K562 (cell line): Measurements from ENCODE around the gene COL4A2. TPM values are rescaled to one million over a fixed set of nuclear protein-coding genes. Genes with fewer than 3 reads are reported as not detected.
A peak's percentile ranks its signal among the peaks of the same experiment; 100 is the strongest.

ENCODE experiments used
- ATAC-seq: fragments of 200-7000 bp; cut with Tn5 transposase; 3 replicates; pipeline ENCODE4 v1.9.1; 2020; ENCODE audit warnings: moderate library complexity
- BruUV-seq: library from RNA; stranded (reverse); fragments of 400-500 nt; replicated peaks from 2 replicates; lab custom pipeline; 2021; lab: Mats Ljungman, UMichigan
- CTCF ChIA-PET: fragments of 300-600 bp; formaldehyde crosslinking; extraction: SDS; loops from one replicate; lab custom pipeline; 2021; ENCODE audit warnings: low intra/inter-chr PET ratio; lab: Yijun Ruan, JAX
- POLR2A ChIA-PET: fragments of 300-600, 350-650 bp; sonication (Branson Sonifier 250); formaldehyde crosslinking; extraction: SDS; loops from one replicate; lab custom pipeline; 2021; ENCODE audit warnings: antibody characterized with exemption, inconsistent platforms; lab: Yijun Ruan, JAX
- DNase-seq, 4 experiments: peaks; one replicate each; pipeline versions ENCODE4 v3.0.0 to v3.0.0-alpha.2; 2011 to 2018; ENCODE audit warnings: low spot score in 3 of 4, mixed read lengths in 3 of 4; ENCODE audit errors: extremely low read depth in 1 of 4
- FAIRE-seq: peaks from 2 replicates; lab custom pipeline; 2011; peaks lifted over from hg19 to GRCh38; lab: Jason Lieb, UNC
- H2AFZ ChIP-seq: 2 replicates; pipeline ENCODE4 v1.6.0; 2011; ENCODE audit warnings: low read depth, low read length, control low read depth, inconsistent platforms
- H3K27ac ChIP-seq: fragments of 200-600 bp; 3 replicates; pipeline ENCODE4 v1.8.0; 2011; ENCODE audit warnings: low read depth, mild to moderate bottlenecking, control low read depth, inconsistent platforms, low read length, moderate library complexity, mixed read lengths; ENCODE audit errors: extremely low read depth
- H3K27me3 ChIP-seq, 2 experiments: fragments of 300-600 bp in 1 of 2; 2 replicates in 1 of 2; 3 replicates in 1 of 2; pipeline versions ENCODE4 v1.6.0 to v1.8.0; 2011; ENCODE audit warnings: inconsistent platforms in 2 of 2, low read length in 2 of 2, mild to moderate bottlenecking in 1 of 2, mixed read lengths in 1 of 2, moderate library complexity in 1 of 2; ENCODE audit not compliant: control insufficient read depth in 2 of 2, insufficient read depth in 2 of 2
- H3K36me3 ChIP-seq: fragments of 300-600 bp; 3 replicates; pipeline ENCODE4 v1.8.0; 2011; ENCODE audit warnings: mild to moderate bottlenecking, low read length, inconsistent platforms; ENCODE audit not compliant: control insufficient read depth, insufficient read depth
- H3K4me1 ChIP-seq, 2 experiments: fragments of 200-600 bp in 1 of 2; replicated peaks in 1 of 2; 2 replicates in 1 of 2; 3 replicates in 1 of 2; pipeline versions ENCODE4 v1.5.1 to v1.8.0; 2011; ENCODE audit warnings: inconsistent platforms in 2 of 2, low read length in 2 of 2, mild to moderate bottlenecking in 1 of 2, mixed read lengths in 1 of 2, moderate library complexity in 1 of 2; ENCODE audit not compliant: control insufficient read depth in 2 of 2, insufficient read depth in 2 of 2
- H3K4me2 ChIP-seq: 2 replicates; pipeline ENCODE4 v1.6.1; 2011; ENCODE audit warnings: low read length, control low read depth, inconsistent platforms, mixed read lengths; ENCODE audit not compliant: insufficient read depth
- H3K4me3 ChIP-seq: fragments of 200-600 bp; sonication (generic), shearing (Covaris generic); 2 replicates; pipeline ENCODE4 v1.5.1; 2016; ENCODE audit warnings: control low read depth, inconsistent platforms
- H3K79me2 ChIP-seq: fragments of 200-600 bp; 3 replicates; pipeline ENCODE4 v1.8.0; 2011; ENCODE audit warnings: low read length, inconsistent platforms; ENCODE audit not compliant: control insufficient read depth, insufficient read depth
- H3K9ac ChIP-seq, 2 experiments: 2 replicates each; pipeline versions ENCODE4 v1.6.0 to v1.6.1; 2011; ENCODE audit warnings: low read depth in 2 of 2, low read length in 2 of 2, control low read depth in 1 of 2, inconsistent platforms in 1 of 2, mild to moderate bottlenecking in 1 of 2, mixed read lengths in 1 of 2; ENCODE audit not compliant: insufficient read depth in 1 of 2
- H3K9me1 ChIP-seq: one replicate; pipeline ENCODE4 v1.6.0; 2011; ENCODE audit warnings: inconsistent platforms, mild to moderate bottlenecking, low read length, moderate library complexity; ENCODE audit not compliant: control insufficient read depth, insufficient read depth
- H3K9me3 ChIP-seq: replicated peaks from 2 replicates; pipeline ENCODE4 v1.5.1; 2011; ENCODE audit warnings: low read depth, low read length, inconsistent platforms; ENCODE audit not compliant: control insufficient read depth, insufficient read depth
- H4K20me1 ChIP-seq: replicated peaks from 2 replicates; pipeline ENCODE4 v1.6.1; 2011; ENCODE audit warnings: low read length, inconsistent platforms, mixed read lengths; ENCODE audit not compliant: control insufficient read depth, insufficient read depth
- CBX5 ChIP-seq: IDR thresholded peaks from 2 replicates; pipeline ENCODE4 v1.6.1; 2014; ENCODE audit warnings: low read depth, borderline replicate concordance
- E2F3 ChIP-seq: fragments of 250-450 bp; sonication (Bioruptor Pico); IDR thresholded peaks from 2 replicates; pipeline ENCODE4 v1.4.0; 2020; ENCODE audit warnings: mild to moderate bottlenecking
- POLR3A ChIP-seq: IDR thresholded peaks from 2 replicates; pipeline ENCODE4 v1.6.1; 2011; ENCODE audit warnings: borderline replicate concordance, mild to moderate bottlenecking, moderate library complexity; ENCODE audit not compliant: insufficient read length, insufficient read depth; ENCODE audit errors: extremely low read depth
- RBM14 ChIP-seq: fragments of 200-400 bp; formaldehyde crosslinking; IDR thresholded peaks from 2 replicates; pipeline ENCODE4 v1.6.1; 2018; ENCODE audit warnings: low read depth, mild to moderate bottlenecking, low read length, moderate library complexity, borderline replicate concordance; ENCODE audit not compliant: insufficient read depth
- ZNF644 ChIP-seq: fragments of 200-800 bp; sonication (Bioruptor generic); IDR thresholded peaks from 2 replicates; pipeline ENCODE4 v1.6.1; 2016; ENCODE audit warnings: low read depth, missing genetic modification characterization, missing compliant biosample characterization
- WGBS: fragments of 100-300 bp; shearing (Covaris generic); methylation state at CpG from one replicate; pipeline ENCODE4 v1.1.6; 2016; ENCODE audit warnings: low coverage, mixed read lengths; ENCODE audit not compliant: insufficient coverage; ENCODE audit errors: missing lambda C conversion rate; 5-methylcytosine and 5-hydroxymethylcytosine counted together
- in situ Hi-C: fragments of 300-500 bp; cut with MboI; formaldehyde crosslinking; loops from 4 replicates; pipeline ENCODE4 v1.15.0; 2018; ENCODE audit warnings: inconsistent platforms, mixed read lengths
- intact Hi-C: fragments of 100-400 bp; cut with micrococcal nuclease; formaldehyde crosslinking; loops from 2 replicates; pipeline ENCODE4 v1.14.2; 2022
- polyA plus RNA-seq, 8 experiments: library from polyadenylated mRNA; depleted of rRNA in 4 of 8; stranded (reverse) in 5 of 8; unstranded in 3 of 8; fragments of >200 nt; fragmentation: Nextera tagmentation in 2 of 8; fragmentation: Illumina TruSeq in 1 of 8; extraction: Ambion mirVana in 2 of 8; extraction: Trizol in 1 of 8; gene quantifications; 2 replicates each; pipeline versions ENCODE4 v1.2.1 to v1.2.3, GENCODE V29; 2011 to 2014; ENCODE audit warnings: inconsistent platforms in 1 of 8, missing spikeins in 1 of 8
- total RNA-seq, 7 experiments: library from RNA; depleted of rRNA in 6 of 7; stranded (reverse); fragments of >200 nt in 6 of 7; fragmentation: Illumina TruSeq in 2 of 7; extraction: Trizol in 2 of 7; gene quantifications; 2 replicates each; pipeline versions ENCODE4 v1.2.1 to v1.2.3, GENCODE V29; 2011 to 2021; ENCODE audit warnings: low replicate concordance in 1 of 7
- TF ChIP-seq, protein P1 (sequence below): fragments of 450-650 bp; IDR thresholded peaks from 2 replicates; pipeline ENCODE4 v1.7.0; 2016; ENCODE audit warnings: borderline replicate concordance
- TF ChIP-seq, protein P2 (sequence below): fragments of 450-650 bp; IDR thresholded peaks from 2 replicates; pipeline ENCODE4 v1.6.1; 2017; ENCODE audit warnings: antibody characterized with exemption, mild to moderate bottlenecking
- TF ChIP-seq, protein P3 (sequence below): IDR thresholded peaks from 2 replicates; pipeline ENCODE4 v1.6.1; 2016; ENCODE audit warnings: missing genetic modification characterization, missing compliant biosample characterization
- TF ChIP-seq, protein P4 (sequence below): sonication (generic); formaldehyde crosslinking; IDR thresholded peaks from 2 replicates; pipeline ENCODE4 v1.8.1; 2023; ENCODE audit warnings: mild to moderate bottlenecking, missing genetic modification reagents, moderate library complexity

The COL4A2 gene
- total and polyA plus RNA-seq, 9 of the 15 experiments (the other 6 are each of a cell fraction or from before 2014, with no cell fraction given), result 0.13 to 15.2 (median 8.1) TPM

DNA sequence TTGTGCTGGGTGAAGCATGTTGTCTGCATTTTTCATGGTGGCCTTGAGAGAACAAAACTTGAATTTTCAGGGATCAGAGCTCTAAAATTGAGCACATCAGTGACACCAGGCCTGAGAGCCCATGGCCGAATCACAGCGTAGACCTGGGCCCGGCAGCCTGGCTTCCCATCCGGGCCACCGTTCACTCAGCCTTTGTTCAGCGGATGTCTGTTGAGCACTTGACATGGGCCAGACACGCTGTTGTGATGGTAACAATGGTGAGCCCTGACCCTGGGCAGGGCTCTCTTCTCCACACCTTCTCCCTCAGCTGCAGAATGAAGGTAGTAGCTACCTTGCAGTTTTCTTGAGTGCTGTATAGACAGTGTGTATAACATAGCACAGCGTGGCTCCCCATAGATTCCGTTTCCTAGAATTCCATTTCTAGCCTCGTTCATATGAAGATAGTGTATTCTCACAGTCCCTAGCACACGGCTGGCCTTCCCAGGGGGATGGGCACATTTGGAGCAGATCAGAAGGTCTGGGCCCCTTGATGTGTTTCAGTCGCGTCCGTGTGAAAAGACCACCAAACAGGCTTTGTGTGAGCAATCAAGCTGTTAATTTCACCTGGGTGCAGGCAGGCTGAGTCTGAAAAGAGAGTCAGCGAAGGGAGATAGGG lies 179.1 kb downstream of the COL4A2 start:
- no TSS peak for BruUV-seq
- H3K79me2 ChIP-seq, result no peaks in the 10 kb centered on the region
- H4K20me1 ChIP-seq, result no peaks in the 10 kb centered on the region
- peak overlapping the region; percentile 76 for H2AFZ ChIP-seq
- peaks cover 5 to 11% of the 10 kb centered on the region in 2 experiments; a peak in 3 of 5 replicates for H3K4me1 ChIP-seq
- peaks cover 0 to 6% of the 10 kb centered on the region in 2 experiments; a peak in 2 of 5 replicates for H3K27me3 ChIP-seq
- H3K9me1 ChIP-seq, result peaks cover 3% of the 10 kb centered on the region
- H3K9me3 ChIP-seq, result no peaks in the 10 kb centered on the region
- no peak for DNase-seq
- H3K27ac ChIP-seq, result no peak overlapping the region
- H3K36me3 ChIP-seq, result no peaks in the 10 kb centered on the region
- 30% methylated on average over 9 of the region's 15 CpGs for WGBS
- in situ Hi-C loops, result no loop called here
- no peak overlapping the region; the same call in 1 of the 2 replicates for H3K4me2 ChIP-seq
- TF ChIP-seq RBM14, result no peak
- TF ChIP-seq, protein P1, sequence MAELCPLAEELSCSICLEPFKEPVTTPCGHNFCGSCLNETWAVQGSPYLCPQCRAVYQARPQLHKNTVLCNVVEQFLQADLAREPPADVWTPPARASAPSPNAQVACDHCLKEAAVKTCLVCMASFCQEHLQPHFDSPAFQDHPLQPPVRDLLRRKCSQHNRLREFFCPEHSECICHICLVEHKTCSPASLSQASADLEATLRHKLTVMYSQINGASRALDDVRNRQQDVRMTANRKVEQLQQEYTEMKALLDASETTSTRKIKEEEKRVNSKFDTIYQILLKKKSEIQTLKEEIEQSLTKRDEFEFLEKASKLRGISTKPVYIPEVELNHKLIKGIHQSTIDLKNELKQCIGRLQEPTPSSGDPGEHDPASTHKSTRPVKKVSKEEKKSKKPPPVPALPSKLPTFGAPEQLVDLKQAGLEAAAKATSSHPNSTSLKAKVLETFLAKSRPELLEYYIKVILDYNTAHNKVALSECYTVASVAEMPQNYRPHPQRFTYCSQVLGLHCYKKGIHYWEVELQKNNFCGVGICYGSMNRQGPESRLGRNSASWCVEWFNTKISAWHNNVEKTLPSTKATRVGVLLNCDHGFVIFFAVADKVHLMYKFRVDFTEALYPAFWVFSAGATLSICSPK, result no peak
- TF ChIP-seq E2F3 (CRISPR knock-in tag), result no peak
- no peak for TF ChIP-seq POLR3A
- TF ChIP-seq, protein P2, sequence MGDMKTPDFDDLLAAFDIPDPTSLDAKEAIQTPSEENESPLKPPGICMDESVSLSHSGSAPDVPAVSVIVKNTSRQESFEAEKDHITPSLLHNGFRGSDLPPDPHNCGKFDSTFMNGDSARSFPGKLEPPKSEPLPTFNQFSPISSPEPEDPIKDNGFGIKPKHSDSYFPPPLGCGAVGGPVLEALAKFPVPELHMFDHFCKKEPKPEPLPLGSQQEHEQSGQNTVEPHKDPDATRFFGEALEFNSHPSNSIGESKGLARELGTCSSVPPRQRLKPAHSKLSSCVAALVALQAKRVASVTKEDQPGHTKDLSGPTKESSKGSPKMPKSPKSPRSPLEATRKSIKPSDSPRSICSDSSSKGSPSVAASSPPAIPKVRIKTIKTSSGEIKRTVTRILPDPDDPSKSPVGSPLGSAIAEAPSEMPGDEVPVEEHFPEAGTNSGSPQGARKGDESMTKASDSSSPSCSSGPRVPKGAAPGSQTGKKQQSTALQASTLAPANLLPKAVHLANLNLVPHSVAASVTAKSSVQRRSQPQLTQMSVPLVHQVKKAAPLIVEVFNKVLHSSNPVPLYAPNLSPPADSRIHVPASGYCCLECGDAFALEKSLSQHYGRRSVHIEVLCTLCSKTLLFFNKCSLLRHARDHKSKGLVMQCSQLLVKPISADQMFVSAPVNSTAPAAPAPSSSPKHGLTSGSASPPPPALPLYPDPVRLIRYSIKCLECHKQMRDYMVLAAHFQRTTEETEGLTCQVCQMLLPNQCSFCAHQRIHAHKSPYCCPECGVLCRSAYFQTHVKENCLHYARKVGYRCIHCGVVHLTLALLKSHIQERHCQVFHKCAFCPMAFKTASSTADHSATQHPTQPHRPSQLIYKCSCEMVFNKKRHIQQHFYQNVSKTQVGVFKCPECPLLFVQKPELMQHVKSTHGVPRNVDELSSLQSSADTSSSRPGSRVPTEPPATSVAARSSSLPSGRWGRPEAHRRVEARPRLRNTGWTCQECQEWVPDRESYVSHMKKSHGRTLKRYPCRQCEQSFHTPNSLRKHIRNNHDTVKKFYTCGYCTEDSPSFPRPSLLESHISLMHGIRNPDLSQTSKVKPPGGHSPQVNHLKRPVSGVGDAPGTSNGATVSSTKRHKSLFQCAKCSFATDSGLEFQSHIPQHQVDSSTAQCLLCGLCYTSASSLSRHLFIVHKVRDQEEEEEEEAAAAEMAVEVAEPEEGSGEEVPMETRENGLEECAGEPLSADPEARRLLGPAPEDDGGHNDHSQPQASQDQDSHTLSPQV, result no peak
- TF ChIP-seq ZNF644 (tag), result no peak
- no peak for TF ChIP-seq CBX5
- TF ChIP-seq, protein P3, sequence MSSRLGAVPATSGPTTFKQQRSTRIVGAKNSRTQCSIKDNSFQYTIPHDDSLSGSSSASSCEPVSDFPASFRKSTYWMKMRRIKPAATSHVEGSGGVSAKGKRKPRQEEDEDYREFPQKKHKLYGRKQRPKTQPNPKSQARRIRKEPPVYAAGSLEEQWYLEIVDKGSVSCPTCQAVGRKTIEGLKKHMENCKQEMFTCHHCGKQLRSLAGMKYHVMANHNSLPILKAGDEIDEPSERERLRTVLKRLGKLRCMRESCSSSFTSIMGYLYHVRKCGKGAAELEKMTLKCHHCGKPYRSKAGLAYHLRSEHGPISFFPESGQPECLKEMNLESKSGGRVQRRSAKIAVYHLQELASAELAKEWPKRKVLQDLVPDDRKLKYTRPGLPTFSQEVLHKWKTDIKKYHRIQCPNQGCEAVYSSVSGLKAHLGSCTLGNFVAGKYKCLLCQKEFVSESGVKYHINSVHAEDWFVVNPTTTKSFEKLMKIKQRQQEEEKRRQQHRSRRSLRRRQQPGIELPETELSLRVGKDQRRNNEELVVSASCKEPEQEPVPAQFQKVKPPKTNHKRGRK, result no peak
- TF ChIP-seq, protein P4, sequence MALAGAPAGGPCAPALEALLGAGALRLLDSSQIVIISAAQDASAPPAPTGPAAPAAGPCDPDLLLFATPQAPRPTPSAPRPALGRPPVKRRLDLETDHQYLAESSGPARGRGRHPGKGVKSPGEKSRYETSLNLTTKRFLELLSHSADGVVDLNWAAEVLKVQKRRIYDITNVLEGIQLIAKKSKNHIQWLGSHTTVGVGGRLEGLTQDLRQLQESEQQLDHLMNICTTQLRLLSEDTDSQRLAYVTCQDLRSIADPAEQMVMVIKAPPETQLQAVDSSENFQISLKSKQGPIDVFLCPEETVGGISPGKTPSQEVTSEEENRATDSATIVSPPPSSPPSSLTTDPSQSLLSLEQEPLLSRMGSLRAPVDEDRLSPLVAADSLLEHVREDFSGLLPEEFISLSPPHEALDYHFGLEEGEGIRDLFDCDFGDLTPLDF, result no peak
- TF ChIP-seq, all 486 proteins: peak for 0
- FAIRE-seq (no peak), ATAC-seq (no peak; the same call in 2 of the 3 replicates)
- ChIA-PET CTCF (no interaction called here), POLR2A (interaction anchor here (0.7 to 1.3 kb wide), 2 partner anchors 8 to 21 kb away, joined by 3 to 5 read pairs; no protein-coding TSS in a partner anchor)
- no peak overlapping the region for H3K4me3 ChIP-seq
- intact Hi-C loops, result no loop called here
- peak overlapping the region in 1 of 2 experiments; percentile 35; a peak in 1 of 4 replicates for H3K9ac ChIP-seq
